Gastrocnemius medialis (tissue), 4 donors: Measurements from ENCODE around the gene ZNF487. TPM values are rescaled to one million over a fixed set of nuclear protein-coding genes. Genes with fewer than 3 reads are reported as not detected.
"Not testable (repeated sequence)": the region's sequence is repeated elsewhere in the genome, so short reads cannot be mapped to it uniquely, and the experiment has no call there.

ENCODE experiments used
- ATAC-seq, 2 donors: fragments of 150-250 bp; one replicate each; pipeline ENCODE4 v1.9.1; 2016
- DNase-seq, 2 donors: peaks; one replicate each; pipeline ENCODE4 v3.0.0-alpha.2; 2019
- H3K27ac ChIP-seq, 4 donors: fragments of 200-600 bp; sonication (generic); 1 replicate in 1 of 4; 2 replicates in 3 of 4; pipeline ENCODE4 v1.5.1; 2016 to 2018; ENCODE audit warnings: mild to moderate bottlenecking in 2 of 4, moderate library complexity in 1 of 4
- H3K27me3 ChIP-seq, 3 donors: fragments of 200-600 bp; sonication (generic) in 2 of 3; 1 replicate in 1 of 3; 2 replicates in 2 of 3; pipeline versions ENCODE4 v1.5.1 to v1.6.0; 2016 to 2019; ENCODE audit warnings: mild to moderate bottlenecking in 1 of 3, moderate library complexity in 1 of 3
- H3K36me3 ChIP-seq, 2 donors: fragments of 200-600 bp; sonication (generic) in 1 of 2; one replicate each; pipeline ENCODE4 v1.5.1; 2017 to 2018
- H3K4me1 ChIP-seq, 2 donors: fragments of 200-600 bp; sonication (generic) in 1 of 2; one replicate each; pipeline ENCODE4 v1.5.1; 2016 to 2017; ENCODE audit warnings: mild to moderate bottlenecking in 2 of 2
- H3K4me3 ChIP-seq, 4 donors: fragments of 200-600 bp; sonication (generic) in 3 of 4; 1 replicate in 1 of 4; 2 replicates in 3 of 4; pipeline ENCODE4 v1.5.1; 2016 to 2019; ENCODE audit warnings: mild to moderate bottlenecking in 2 of 4
- H3K9me3 ChIP-seq, 3 donors: fragments of 200-600 bp; sonication (generic) in 2 of 3; 1 replicate in 1 of 3; 2 replicates in 2 of 3; pipeline ENCODE4 v1.5.1; 2016 to 2019
- POLR2A ChIP-seq, 2 donors: fragments of 450-650 bp; IDR thresholded peaks; one replicate each; pipeline ENCODE4 v1.6.1; 2017; ENCODE audit warnings: antibody characterized with exemption in 2 of 2, mild to moderate bottlenecking in 2 of 2, moderate library complexity in 2 of 2
- in situ Hi-C, 4 donors: fragments of 200-750 bp; cut with MboI; loops; one replicate each; pipeline versions ENCODE4 v1.15.0 to v1.8.0; 2017; ENCODE audit warnings: low sequenced_read_pairs in 4 of 4
- intact Hi-C: fragments of 100-400 bp; cut with DNase I; formaldehyde crosslinking; loops from one replicate; pipeline ENCODE4 v1.15.1; 2023; ENCODE audit warnings: low total_unique reads
- total RNA-seq, 4 donors: library from RNA; depleted of rRNA; stranded (reverse); fragments of >200 nt; gene quantifications; one replicate each; pipeline versions ENCODE4 v1.1.0 to v1.2.3, GENCODE V29; 2016
- TF ChIP-seq, protein P1 (sequence below), 5 experiments: fragments of 450-650 bp in 3 of 5; fragments of 200-600 bp in 2 of 5; sonication (generic) in 2 of 5; IDR thresholded peaks in 4 of 5; conservative IDR thresholded peaks in 1 of 5; 1 replicate in 4 of 5; 2 replicates in 1 of 5; pipeline ENCODE4 v1.5.1; 2016 to 2019; ENCODE audit warnings: antibody characterized with exemption in 5 of 5, mild to moderate bottlenecking in 3 of 5, moderate library complexity in 3 of 5

The ZNF487 gene
- total RNA-seq, 4 donors from 2014 or later: 0.80 to 2.4 (median 1.7) TPM

DNA sequence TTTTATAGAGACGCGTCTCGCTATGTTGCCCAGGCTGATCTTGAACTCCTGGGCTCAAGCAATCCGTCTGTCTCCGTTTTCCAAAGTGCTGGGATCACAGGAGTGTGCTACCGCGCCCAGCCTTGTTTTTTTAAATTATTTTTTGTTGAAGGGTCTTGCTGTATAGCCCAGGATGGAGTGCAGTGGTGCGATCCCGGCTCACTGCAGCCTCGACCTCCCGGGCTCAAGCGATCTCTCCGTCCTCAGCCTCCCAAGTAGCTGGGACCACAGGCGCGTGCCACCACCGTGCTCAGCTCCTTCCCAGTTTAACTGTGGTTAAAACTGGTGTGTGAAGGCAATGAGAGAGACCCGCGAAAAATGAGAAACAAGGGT is 16.9 kb upstream of the ZNF487 start:
- intact Hi-C loops (loop anchor here (1.0 kb wide), 2 partner anchors 11 to 23 kb away; partner anchors contain the start of gene HNRNPF), in situ Hi-C loops (loop anchor here in 2 of 4 donors (25.0 kb wide), 1 partner anchor 1567 kb away; the partner anchor contains the start of gene DEPP1 (in 2 of the 2))
- no peaks in the 10 kb centered on the region for H3K27me3 ChIP-seq
- peak overlapping the region; percentile 60 to 87 (median 79) for H3K4me3 ChIP-seq
- peak overlapping the region; percentile 92 to 100 (median 96) for H3K27ac ChIP-seq
- no peaks in the 10 kb centered on the region for H3K36me3 ChIP-seq
- H3K4me1 ChIP-seq: peaks cover 0 to 11% of the 10 kb centered on the region in 2 donors
- peak; percentile 4 to 12 for ATAC-seq
- no peak for DNase-seq
- no peaks in the 10 kb centered on the region for H3K9me3 ChIP-seq
- TF ChIP-seq, protein P1, sequence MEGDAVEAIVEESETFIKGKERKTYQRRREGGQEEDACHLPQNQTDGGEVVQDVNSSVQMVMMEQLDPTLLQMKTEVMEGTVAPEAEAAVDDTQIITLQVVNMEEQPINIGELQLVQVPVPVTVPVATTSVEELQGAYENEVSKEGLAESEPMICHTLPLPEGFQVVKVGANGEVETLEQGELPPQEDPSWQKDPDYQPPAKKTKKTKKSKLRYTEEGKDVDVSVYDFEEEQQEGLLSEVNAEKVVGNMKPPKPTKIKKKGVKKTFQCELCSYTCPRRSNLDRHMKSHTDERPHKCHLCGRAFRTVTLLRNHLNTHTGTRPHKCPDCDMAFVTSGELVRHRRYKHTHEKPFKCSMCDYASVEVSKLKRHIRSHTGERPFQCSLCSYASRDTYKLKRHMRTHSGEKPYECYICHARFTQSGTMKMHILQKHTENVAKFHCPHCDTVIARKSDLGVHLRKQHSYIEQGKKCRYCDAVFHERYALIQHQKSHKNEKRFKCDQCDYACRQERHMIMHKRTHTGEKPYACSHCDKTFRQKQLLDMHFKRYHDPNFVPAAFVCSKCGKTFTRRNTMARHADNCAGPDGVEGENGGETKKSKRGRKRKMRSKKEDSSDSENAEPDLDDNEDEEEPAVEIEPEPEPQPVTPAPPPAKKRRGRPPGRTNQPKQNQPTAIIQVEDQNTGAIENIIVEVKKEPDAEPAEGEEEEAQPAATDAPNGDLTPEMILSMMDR (IDR thresholded peaks at IDR 0.05 in 4 of 5, conservative IDR thresholded peaks at IDR 0.05 in 1 of 5): no peak
- TF ChIP-seq POLR2A (IDR thresholded peaks at IDR 0.05): no peak

DNA sequence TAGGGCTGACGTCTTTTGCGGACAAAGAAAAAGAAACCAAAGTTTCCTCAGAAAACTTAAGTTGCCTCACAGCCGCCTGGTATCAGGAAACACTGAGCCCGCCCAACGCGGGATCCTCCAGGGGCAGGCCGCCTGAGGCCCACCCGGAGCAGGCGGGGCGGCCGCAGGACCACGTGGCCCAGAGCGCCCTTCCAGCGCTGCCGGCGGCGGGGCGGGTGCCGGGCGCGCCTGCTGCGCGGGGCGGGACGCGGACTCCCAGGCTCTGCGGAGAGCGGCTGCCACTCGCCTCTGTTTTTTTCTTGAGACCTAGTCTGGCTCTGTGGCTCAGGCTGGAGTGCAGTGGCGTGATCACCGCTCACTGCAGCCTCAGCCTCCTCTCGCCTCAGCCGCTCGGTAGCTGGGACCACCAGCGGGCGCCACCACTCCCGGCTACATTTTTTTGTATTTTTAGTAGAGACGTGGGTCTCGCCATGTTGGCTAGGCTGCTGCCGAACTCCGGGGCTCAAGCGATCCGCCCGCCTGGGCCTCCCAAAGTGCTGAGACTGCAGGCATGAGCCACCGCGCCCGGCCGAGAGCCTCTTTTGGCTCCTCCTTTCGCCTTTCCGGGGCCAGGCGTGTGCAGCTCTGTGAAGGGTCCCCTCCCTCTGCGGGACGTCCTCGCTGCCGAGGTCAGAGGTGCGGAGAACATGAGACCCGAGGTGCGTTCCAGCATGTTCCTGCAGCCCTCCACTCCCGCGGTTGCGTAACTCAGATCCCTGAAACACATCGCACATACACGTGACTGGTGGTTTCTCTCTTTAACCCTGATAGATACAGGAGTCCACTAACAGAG is 16.3 kb upstream of the ZNF487 start:
- intact Hi-C loops (loop anchor here (1.0 kb wide), 3 partner anchors 11 to 23 kb away; partner anchors contain the start of genes HNRNPF and ZNF487), in situ Hi-C loops (loop anchor here in 2 of 4 donors (25.0 kb wide), 1 partner anchor 1567 kb away; the partner anchor contains the start of gene DEPP1 (in 2 of the 2))
- DNase-seq: peak; percentile 87 to 95
- Histone ChIP-seq H3K4me3 (peak overlapping the region; percentile 60 to 87 (median 79)), H3K27me3 (no peaks in the 10 kb centered on the region), H3K27ac (peak overlapping the region; percentile 92 to 100 (median 96)), H3K4me1 (peaks cover 0 to 11% of the 10 kb centered on the region in 2 donors), H3K36me3 (no peaks in the 10 kb centered on the region), H3K9me3 (no peaks in the 10 kb centered on the region)
- peak; percentile 92 to 93 for ATAC-seq
- TF ChIP-seq, protein P1 (IDR thresholded peaks at IDR 0.05 in 4 of 5, conservative IDR thresholded peaks at IDR 0.05 in 1 of 5): peak in 1 of 5 experiments; percentile 21
- peak; percentile 68 to 88 for TF ChIP-seq POLR2A (IDR thresholded peaks at IDR 0.05)

GRCh38 chr10:43421201-43421507 is 15.8 kb upstream of the ZNF487 start:
- TF ChIP-seq, protein P1 (IDR thresholded peaks at IDR 0.05 in 4 of 5, conservative IDR thresholded peaks at IDR 0.05 in 1 of 5): no peak
- TF ChIP-seq POLR2A (IDR thresholded peaks at IDR 0.05): no peak
- Histone ChIP-seq H3K4me3 (peak overlapping the region; percentile 60 to 87 (median 79)), H3K36me3 (no peaks in the 10 kb centered on the region), H3K9me3 (no peaks in the 10 kb centered on the region), H3K4me1 (peaks cover 0 to 11% of the 10 kb centered on the region in 2 donors), H3K27ac (peak overlapping the region; percentile 92 to 100 (median 96)), H3K27me3 (no peaks in the 10 kb centered on the region)
- no peak for ATAC-seq
- intact Hi-C loops: loop anchor here (1.0 kb wide), 1 partner anchor 16 kb away; the partner anchor contains the start of gene ZNF487
- no peak for DNase-seq
- in situ Hi-C loops: loop anchor here in 2 of 4 donors (25.0 kb wide), 1 partner anchor 1566 kb away; the partner anchor contains the start of gene DEPP1 (in 2 of the 2)

DNA sequence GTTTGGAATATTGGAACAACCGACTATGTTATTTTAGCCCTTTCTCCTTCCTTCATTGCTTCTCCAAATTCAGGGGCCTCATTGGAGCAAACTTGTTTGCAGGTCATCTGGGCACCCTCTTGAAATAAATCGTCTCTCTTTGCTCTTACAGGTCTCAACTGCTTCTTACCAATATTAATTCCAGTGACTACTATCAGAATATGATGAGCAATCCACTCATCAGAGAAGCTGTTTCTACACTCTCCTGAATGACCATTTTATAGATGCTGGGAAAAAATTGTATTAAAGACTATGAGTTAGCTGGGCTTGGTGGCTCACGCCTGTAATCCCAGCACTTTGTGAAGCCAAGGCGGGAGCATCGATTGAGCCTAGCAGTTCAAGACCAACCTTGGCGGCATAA is 15.4 kb upstream of the ZNF487 start:
- intact Hi-C loops (loop anchor here (1.0 kb wide), 1 partner anchor 16 kb away; the partner anchor contains the start of gene ZNF487), in situ Hi-C loops (loop anchor here in 2 of 4 donors (25.0 kb wide), 1 partner anchor 1566 kb away; the partner anchor contains the start of gene DEPP1 (in 2 of the 2))
- H3K4me3 ChIP-seq: peak overlapping the region in 2 of 4 donors; percentile 60 to 71
- H3K27ac ChIP-seq: peak overlapping the region; percentile 92 to 100 (median 96)
- no peaks in the 10 kb centered on the region for H3K36me3 ChIP-seq
- DNase-seq: no peak
- TF ChIP-seq, protein P1 (IDR thresholded peaks at IDR 0.05 in 4 of 5, conservative IDR thresholded peaks at IDR 0.05 in 1 of 5): no peak
- no peak for TF ChIP-seq POLR2A (IDR thresholded peaks at IDR 0.05)
- no peaks in the 10 kb centered on the region for H3K27me3 ChIP-seq
- peaks cover 0 to 11% of the 10 kb centered on the region in 2 donors for H3K4me1 ChIP-seq
- no peaks in the 10 kb centered on the region for H3K9me3 ChIP-seq
- ATAC-seq: no peak

- not testable (repeated sequence) for H3K4me3 ChIP-seq, H3K27me3 ChIP-seq, DNase-seq, ATAC-seq, H3K9me3 ChIP-seq, H3K36me3 ChIP-seq
- peak overlapping the region; percentile 92 to 100 (median 96) for H3K27ac ChIP-seq
- intact Hi-C loops: loop anchor here (1.0 kb wide), 1 partner anchor 15 kb away; the partner anchor contains the start of gene ZNF487
- peaks cover 0 to 11% of the 10 kb centered on the region in 2 donors for H3K4me1 ChIP-seq
- in situ Hi-C loops: loop anchor here in 2 of 4 donors (25.0 kb wide), 1 partner anchor 1565 kb away; the partner anchor contains the start of gene DEPP1 (in 2 of the 2)
These were observed 15.0 kb upstream of the ZNF487 start for GRCh38 chr10:43421944-43422343.
